MM.1S (cell line): ENCODE results near the gene BNIP5.

Experiments used
- DNase-seq: peaks from one replicate; pipeline ENCODE4 v3.0.0-alpha.2; 2015
- H2AFZ ChIP-seq: fragments of 300-600 bp; sonication (generic); 2 replicates; pipeline ENCODE4 v1.6.0; 2016; ENCODE audit warnings: antibody characterized with exemption, low read length
- H3F3A ChIP-seq: fragments of 300-600 bp; sonication (generic); 2 replicates; pipeline ENCODE4 v1.6.1; 2016; ENCODE audit warnings: mild to moderate bottlenecking, antibody characterized with exemption, low read length, moderate library complexity, mixed read lengths; ENCODE audit not compliant: insufficient read depth
- H3K27ac ChIP-seq: fragments of 300-600 bp; sonication (generic); 2 replicates; pipeline ENCODE4 v1.5.1; 2016; ENCODE audit warnings: mild to moderate bottlenecking, low read length
- H3K27me3 ChIP-seq: fragments of 300-600 bp; sonication (generic); replicated peaks from 2 replicates; pipeline ENCODE4 v1.6.0; 2016; ENCODE audit warnings: low read length; ENCODE audit not compliant: insufficient read depth
- H3K36me3 ChIP-seq: fragments of 300-600 bp; sonication (generic); replicated peaks from 2 replicates; pipeline ENCODE4 v1.6.1; 2016; ENCODE audit warnings: mild to moderate bottlenecking, low read length, mixed read lengths; ENCODE audit not compliant: insufficient read depth
- H3K4me1 ChIP-seq: fragments of 300-600 bp; sonication (generic); 2 replicates; pipeline ENCODE4 v1.6.1; 2016; ENCODE audit warnings: low read length, mixed read lengths
- H3K4me2 ChIP-seq: fragments of 300-600 bp; sonication (generic); 2 replicates; pipeline ENCODE4 v1.6.0; 2016; ENCODE audit warnings: low read depth, low read length
- H3K4me3 ChIP-seq: fragments of 300-600 bp; sonication (generic); 2 replicates; pipeline ENCODE4 v1.5.1; 2016; ENCODE audit warnings: low read length, mixed read lengths
- H3K79me2 ChIP-seq: fragments of 300-600 bp; sonication (generic); 2 replicates; pipeline ENCODE4 v1.6.1; 2016; ENCODE audit warnings: mixed run types, low read length, mixed read lengths
- H3K9ac ChIP-seq: fragments of 300-600 bp; sonication (generic); 2 replicates; pipeline ENCODE4 v1.6.1; 2016; ENCODE audit warnings: low read length, mixed read lengths
- H3K9me2 ChIP-seq: fragments of 300-600 bp; sonication (generic); replicated peaks from 2 replicates; pipeline ENCODE4 v1.6.1; 2016; ENCODE audit warnings: mild to moderate bottlenecking, low read length, mixed read lengths; ENCODE audit not compliant: insufficient read depth
- H3K9me3 ChIP-seq: fragments of 300-600 bp; sonication (generic); replicated peaks from 2 replicates; pipeline ENCODE4 v1.6.1; 2016; ENCODE audit warnings: mild to moderate bottlenecking, low read length, mixed read lengths; ENCODE audit not compliant: insufficient read depth
- H4K20me1 ChIP-seq: fragments of 300-600 bp; sonication (generic); 2 replicates; pipeline ENCODE4 v1.6.1; 2016; ENCODE audit warnings: mild to moderate bottlenecking, low read length, moderate library complexity, mixed read lengths; ENCODE audit not compliant: insufficient read depth
- CTCF ChIP-seq: fragments of 300-600 bp; sonication (generic); IDR thresholded peaks from 2 replicates; pipeline ENCODE4 v1.5.1; 2016; ENCODE audit warnings: antibody characterized with exemption, low read length, mixed read lengths
- EZH2 ChIP-seq: fragments of 300-600 bp; sonication (generic); optimal IDR thresholded peaks from 2 replicates; pipeline ENCODE3; 2017; ENCODE audit warnings: low read depth, mild to moderate bottlenecking, antibody characterized with exemption, low read length, mixed read lengths
- EZH2phosphoT487 ChIP-seq: fragments of 300-600 bp; sonication (generic); IDR thresholded peaks from 2 replicates; pipeline ENCODE4 v1.6.1; 2018; ENCODE audit warnings: antibody characterized with exemption, low read length

BNIP5 gene

GRCh38 chr6:36290668-36291620 lies 45.7 kb downstream of the BNIP5 start:
- H3K9ac ChIP-seq = no peak overlapping the region
- H2AFZ ChIP-seq = no peak overlapping the region
- no peak for DNase-seq
- no peaks in the 10 kb centered on the region for H3K4me1 ChIP-seq
- no peaks in the 10 kb centered on the region for H3F3A ChIP-seq
- no peaks in the 10 kb centered on the region for H4K20me1 ChIP-seq
- H3K36me3 ChIP-seq = no peaks in the 10 kb centered on the region
- H3K27me3 ChIP-seq = no peaks in the 10 kb centered on the region; the same call in 1 of the 2 replicates
- no peaks in the 10 kb centered on the region for H3K9me2 ChIP-seq
- no peak overlapping the region for H3K27ac ChIP-seq
- no peak overlapping the region for H3K4me2 ChIP-seq
- H3K79me2 ChIP-seq = no peaks in the 10 kb centered on the region
- no peak for TF ChIP-seq CTCF
- no peak for TF ChIP-seq EZH2phosphoT487
- TF ChIP-seq EZH2 = no peak
- no peak overlapping the region for H3K4me3 ChIP-seq
- H3K9me3 ChIP-seq = no peaks in the 10 kb centered on the region

GRCh38 chr6:36289281-36289878 lies 47.3 kb downstream of the BNIP5 start:
- no peak overlapping the region for H3K4me2 ChIP-seq
- no peaks in the 10 kb centered on the region for H3K27me3 ChIP-seq
- no peaks in the 10 kb centered on the region for H3K36me3 ChIP-seq

GRCh38 chr6:36286858-36287257 lies 49.8 kb downstream of the BNIP5 start:
- H3K4me1 ChIP-seq = no peaks in the 10 kb centered on the region
- no peaks in the 10 kb centered on the region for H3K27me3 ChIP-seq
- H3K4me3 ChIP-seq = no peak overlapping the region
- H3F3A ChIP-seq = no peaks in the 10 kb centered on the region
- no peak overlapping the region for H3K4me2 ChIP-seq
- no peaks in the 10 kb centered on the region for H3K79me2 ChIP-seq
- no peaks in the 10 kb centered on the region for H3K9me2 ChIP-seq
- H3K9ac ChIP-seq = no peak overlapping the region
- H3K9me3 ChIP-seq = no peaks in the 10 kb centered on the region
- H3K27ac ChIP-seq = no peak overlapping the region
- no peak for DNase-seq
- no peaks in the 10 kb centered on the region for H4K20me1 ChIP-seq
- H2AFZ ChIP-seq = no peak overlapping the region
- H3K36me3 ChIP-seq = no peaks in the 10 kb centered on the region
- TF ChIP-seq EZH2 (no peak), EZH2phosphoT487 (no peak)

More at GRCh38 chr6:36289281-36289878, 47.3 kb downstream of the BNIP5 start:
- Histone ChIP-seq H3F3A (no peaks in the 10 kb centered on the region), H3K9me2 (no peaks in the 10 kb centered on the region), H3K4me1 (no peaks in the 10 kb centered on the region), H4K20me1 (no peaks in the 10 kb centered on the region), H3K79me2 (no peaks in the 10 kb centered on the region), H2AFZ (no peak overlapping the region), H3K27ac (no peak overlapping the region), H3K9ac (no peak overlapping the region), H3K9me3 (no peaks in the 10 kb centered on the region), H3K4me3 (no peak overlapping the region)
- no peak for DNase-seq
- TF ChIP-seq EZH2phosphoT487 (no peak), CTCF (no peak), EZH2 (no peak)
